Fibroblast of mammary gland (primary cell): ENCODE results near the gene AUTS2.

ENCODE experiments used
- DNase-seq: peaks from one replicate; pipeline ENCODE4 v3.0.0-alpha.2; 2010; ENCODE audit warnings: low read depth
- H3K4me3 ChIP-seq: 2 replicates; pipeline ENCODE4 v1.5.1; 2011; ENCODE audit warnings: low read depth, mild to moderate bottlenecking, low read length, moderate library complexity; ENCODE audit not compliant: control insufficient read depth
- TF ChIP-seq, protein P1 (sequence below): conservative IDR thresholded peaks from 2 replicates; pipeline ENCODE4 v1.5.1; 2011; ENCODE audit warnings: low read depth, low read length, inconsistent platforms; ENCODE audit not compliant: control insufficient read depth, insufficient read depth

Gene AUTS2

DNA sequence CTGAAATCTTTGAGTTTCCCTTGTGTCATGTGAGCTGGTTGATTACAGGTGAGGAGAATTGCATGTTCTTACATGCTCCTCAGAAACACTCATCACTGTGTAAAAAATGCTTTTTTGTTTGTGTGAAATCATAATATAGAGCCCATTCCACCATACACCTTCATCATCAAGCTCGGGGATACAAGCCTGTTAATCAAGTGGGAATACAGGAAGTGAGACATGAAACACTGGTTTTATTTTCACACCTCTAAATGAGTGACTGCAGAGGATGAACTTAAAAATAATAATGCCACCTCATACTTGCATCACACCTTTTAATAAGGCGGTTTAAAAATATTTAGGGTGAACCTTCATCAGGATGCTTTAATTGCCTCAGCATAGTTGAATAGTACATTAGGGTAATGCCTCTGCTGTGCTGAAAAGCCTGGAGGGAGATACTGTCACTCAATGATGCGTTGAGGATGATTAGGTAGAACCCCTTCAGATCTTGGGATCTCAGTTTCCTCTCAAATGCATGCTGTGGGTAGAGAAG is 164.6 kb downstream of the AUTS2 start:
- no peak overlapping the region for H3K4me3 ChIP-seq
- DNase-seq: no peak
- TF ChIP-seq, protein P1, sequence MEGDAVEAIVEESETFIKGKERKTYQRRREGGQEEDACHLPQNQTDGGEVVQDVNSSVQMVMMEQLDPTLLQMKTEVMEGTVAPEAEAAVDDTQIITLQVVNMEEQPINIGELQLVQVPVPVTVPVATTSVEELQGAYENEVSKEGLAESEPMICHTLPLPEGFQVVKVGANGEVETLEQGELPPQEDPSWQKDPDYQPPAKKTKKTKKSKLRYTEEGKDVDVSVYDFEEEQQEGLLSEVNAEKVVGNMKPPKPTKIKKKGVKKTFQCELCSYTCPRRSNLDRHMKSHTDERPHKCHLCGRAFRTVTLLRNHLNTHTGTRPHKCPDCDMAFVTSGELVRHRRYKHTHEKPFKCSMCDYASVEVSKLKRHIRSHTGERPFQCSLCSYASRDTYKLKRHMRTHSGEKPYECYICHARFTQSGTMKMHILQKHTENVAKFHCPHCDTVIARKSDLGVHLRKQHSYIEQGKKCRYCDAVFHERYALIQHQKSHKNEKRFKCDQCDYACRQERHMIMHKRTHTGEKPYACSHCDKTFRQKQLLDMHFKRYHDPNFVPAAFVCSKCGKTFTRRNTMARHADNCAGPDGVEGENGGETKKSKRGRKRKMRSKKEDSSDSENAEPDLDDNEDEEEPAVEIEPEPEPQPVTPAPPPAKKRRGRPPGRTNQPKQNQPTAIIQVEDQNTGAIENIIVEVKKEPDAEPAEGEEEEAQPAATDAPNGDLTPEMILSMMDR: no peak

DNA sequence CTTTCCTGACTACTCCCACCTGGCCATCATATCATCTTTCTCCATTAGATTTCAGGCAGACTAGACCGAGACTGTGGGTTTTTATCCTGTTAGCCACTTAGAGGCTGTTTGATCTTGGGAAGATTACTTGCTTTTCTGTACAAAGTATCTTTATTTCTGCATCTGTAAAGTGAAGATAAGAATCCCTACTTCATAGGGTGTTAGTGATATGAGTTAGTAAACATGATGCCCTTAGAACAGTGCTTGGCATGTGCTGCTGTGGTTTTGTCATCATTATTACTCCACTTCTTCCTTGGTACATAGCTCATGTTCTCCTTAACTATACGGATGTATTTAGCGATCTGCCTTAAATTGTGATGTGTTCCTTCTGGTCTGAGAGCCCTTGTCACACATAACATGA is 165.2 kb downstream of the AUTS2 start:
- no peak for DNase-seq
- no peak overlapping the region for H3K4me3 ChIP-seq
- TF ChIP-seq, protein P1: no peak

DNA sequence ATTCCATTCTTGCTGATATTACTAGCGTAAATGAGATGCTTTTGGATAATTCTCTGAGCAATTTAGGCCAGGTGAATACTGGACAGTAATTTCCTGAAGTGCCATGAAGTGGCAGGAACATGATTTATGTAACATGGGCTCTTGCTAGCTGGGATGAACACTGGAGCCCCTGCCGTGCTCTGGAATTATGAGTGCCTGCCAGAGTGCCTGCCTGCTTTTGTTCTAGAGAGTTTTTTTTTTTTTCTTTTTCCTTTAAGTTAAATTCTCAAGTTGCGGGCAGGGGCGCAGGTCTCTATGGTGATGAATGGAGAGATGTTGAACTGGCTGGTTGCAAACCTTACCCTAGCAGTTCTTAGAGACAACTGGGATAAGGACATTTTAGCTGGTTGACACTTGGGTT is 165.9 kb downstream of the AUTS2 start:
- no peak for DNase-seq
- TF ChIP-seq, protein P1: no peak
- H3K4me3 ChIP-seq: no peak overlapping the region

DNA sequence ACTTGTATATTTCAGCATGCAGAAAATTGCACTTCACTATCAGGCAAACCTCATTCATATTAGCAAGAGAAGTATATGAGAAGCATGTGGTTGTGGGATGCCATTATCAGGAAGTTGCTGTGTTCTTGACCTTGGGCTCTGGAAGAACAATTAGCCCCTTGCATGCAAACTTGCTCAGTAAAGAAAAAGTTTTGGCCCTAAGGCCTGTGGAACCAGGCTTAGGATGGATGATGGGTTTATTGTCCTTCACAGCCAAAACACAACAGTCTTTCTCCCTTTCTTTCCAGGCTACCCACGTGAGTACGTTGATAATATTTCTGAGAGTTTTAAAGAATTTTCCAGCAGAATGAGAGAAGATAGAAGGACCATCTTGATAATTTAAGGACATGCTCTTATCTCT is 166.4 kb downstream of the AUTS2 start:
- no peak overlapping the region for H3K4me3 ChIP-seq
- DNase-seq: no peak
- TF ChIP-seq, protein P1: no peak

DNA sequence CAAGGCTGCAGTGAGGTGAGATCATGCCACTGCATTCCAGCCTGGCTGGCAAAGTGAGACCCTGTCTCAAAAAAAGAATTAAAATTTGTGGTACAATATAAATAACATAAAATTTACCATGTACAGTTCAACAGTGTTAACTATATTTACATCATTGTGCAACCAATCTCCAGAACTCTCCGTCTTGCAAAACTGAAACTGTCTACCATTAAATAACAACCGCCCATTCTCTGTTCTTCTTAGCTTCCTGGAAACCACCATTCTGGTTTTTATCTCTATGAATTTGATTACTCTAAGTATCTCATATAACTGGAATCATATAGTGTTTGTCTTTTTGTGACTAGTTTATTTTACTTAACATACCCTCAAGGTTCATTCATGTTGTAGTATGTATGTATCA is 167.6 kb downstream of the AUTS2 start:
- H3K4me3 ChIP-seq: no peak overlapping the region
- TF ChIP-seq, protein P1: no peak
- DNase-seq: no peak

DNA sequence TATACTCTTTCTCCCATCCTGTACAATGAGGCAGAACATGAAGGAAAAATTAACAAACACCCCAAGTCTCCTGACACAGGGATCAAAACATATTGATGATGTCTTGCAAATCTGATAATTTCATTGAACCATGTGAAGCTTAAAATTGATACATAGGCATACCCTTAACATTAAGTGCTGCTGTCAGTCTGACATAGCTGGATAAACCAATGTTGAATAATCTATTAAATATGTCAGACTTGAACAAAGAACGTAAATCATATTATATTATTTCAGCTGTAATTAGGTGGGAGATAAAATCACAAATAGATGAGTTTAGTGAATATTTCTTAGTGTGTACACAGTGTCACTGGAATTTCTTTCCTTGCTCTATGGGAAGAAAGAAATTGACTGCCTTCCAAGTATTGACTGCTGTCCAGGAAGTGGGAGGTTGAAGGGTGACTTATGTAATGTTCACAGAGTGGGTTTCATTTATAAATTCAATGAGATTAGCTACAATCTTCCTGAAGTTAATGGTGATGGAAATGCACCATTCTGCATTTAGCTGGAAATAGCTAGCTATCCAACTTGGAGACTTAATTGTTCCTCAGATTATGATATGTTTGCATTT is 170.8 kb downstream of the AUTS2 start:
- DNase-seq: peak; percentile 30
- TF ChIP-seq, protein P1: no peak
- no peak overlapping the region for H3K4me3 ChIP-seq
